Measurements from ENCODE around the gene ALG14. TPM values are rescaled to one million over a fixed set of nuclear protein-coding genes. Genes with fewer than 3 reads are reported as not detected.

The ALG14 gene
- total and polyA plus RNA-seq, 10 of the 15 experiments (the other 5 are each of a cell fraction or from before 2014, with no cell fraction given), result 2.6 to 19.2 (median 7.5) TPM

DNA sequence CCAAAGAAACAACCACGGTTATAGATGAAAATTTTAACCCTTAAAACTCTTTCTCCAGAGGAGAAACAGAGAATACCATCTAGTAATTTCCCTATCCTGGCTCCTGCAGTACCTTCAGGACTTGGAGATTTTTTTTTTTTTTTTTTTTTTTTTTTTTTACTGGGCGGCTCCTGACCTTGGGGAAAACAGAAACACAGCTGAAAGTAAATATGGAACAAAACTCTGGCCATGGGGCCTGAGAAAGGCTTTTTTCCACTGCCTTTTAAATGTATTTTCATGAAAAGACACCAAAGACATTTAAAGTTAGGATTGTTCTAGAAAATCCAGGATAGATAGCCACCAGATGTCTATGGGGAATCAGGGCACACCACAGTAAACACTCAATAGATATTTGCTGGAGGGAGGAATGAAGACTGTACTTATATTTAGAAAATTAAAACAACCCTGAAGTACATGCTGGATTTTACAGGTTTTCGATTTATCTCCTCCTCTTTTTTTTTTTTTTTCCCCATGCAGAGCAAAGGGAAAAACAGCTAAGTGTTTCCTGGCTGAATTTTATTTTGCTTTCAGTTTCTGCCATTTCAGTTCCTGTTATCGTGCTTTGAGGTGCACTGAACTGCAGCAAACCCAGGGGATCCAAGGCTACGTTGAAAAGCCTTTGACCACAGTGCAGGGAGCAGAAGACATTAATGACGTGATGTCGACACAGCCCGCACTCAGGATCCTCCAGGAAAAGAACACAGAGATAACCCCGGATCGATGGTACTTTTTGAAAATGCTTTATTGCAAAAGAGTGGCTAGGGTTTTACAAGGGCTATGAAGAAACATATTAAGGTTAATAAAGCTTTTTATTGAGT lies 110.1 kb downstream of the ALG14 start (continued):
- TF ChIP-seq ETV6 (conservative IDR thresholded peaks at IDR 0.05 in 1 of 2, IDR thresholded peaks at IDR 0.05 in 1 of 2; ENCODE audit: borderline replicate concordance in 1 of 2, low read depth in 1 of 2), result 0 out of 4 replicates have a peak, but pooled peaks of 1 of the 2 experiments have one; percentile 30
- 0 out of 4 replicates have a peak, but pooled peaks of 1 of the 2 experiments have one; percentile 44 for TF ChIP-seq EP300 (IDR thresholded peaks at IDR 0.05; ENCODE audit: borderline replicate concordance in 1 of 2, control insufficient read depth in 1 of 2, low read depth in 2 of 2, low read length in 2 of 2)
- TF ChIP-seq EGR1 (IDR thresholded peaks at IDR 0.05; ENCODE audit: borderline replicate concordance in 1 of 2, low read depth in 2 of 2, low read length in 2 of 2), result no peak
- peak; percentile 87 for TF ChIP-seq ATF7 (IDR thresholded peaks at IDR 0.05; ENCODE audit: low read depth)
- TF ChIP-seq, protein P1, sequence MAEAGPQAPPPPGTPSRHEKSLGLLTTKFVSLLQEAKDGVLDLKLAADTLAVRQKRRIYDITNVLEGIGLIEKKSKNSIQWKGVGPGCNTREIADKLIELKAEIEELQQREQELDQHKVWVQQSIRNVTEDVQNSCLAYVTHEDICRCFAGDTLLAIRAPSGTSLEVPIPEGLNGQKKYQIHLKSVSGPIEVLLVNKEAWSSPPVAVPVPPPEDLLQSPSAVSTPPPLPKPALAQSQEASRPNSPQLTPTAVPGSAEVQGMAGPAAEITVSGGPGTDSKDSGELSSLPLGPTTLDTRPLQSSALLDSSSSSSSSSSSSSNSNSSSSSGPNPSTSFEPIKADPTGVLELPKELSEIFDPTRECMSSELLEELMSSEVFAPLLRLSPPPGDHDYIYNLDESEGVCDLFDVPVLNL (IDR thresholded peaks at IDR 0.05; ENCODE audit: low read depth, low read length), result no peak
- TF ChIP-seq NFIC (IDR thresholded peaks at IDR 0.05; ENCODE audit: low read depth, low read length), result peak; percentile 69; the same call in 1 of the 2 replicates
- TF ChIP-seq, protein P2, sequence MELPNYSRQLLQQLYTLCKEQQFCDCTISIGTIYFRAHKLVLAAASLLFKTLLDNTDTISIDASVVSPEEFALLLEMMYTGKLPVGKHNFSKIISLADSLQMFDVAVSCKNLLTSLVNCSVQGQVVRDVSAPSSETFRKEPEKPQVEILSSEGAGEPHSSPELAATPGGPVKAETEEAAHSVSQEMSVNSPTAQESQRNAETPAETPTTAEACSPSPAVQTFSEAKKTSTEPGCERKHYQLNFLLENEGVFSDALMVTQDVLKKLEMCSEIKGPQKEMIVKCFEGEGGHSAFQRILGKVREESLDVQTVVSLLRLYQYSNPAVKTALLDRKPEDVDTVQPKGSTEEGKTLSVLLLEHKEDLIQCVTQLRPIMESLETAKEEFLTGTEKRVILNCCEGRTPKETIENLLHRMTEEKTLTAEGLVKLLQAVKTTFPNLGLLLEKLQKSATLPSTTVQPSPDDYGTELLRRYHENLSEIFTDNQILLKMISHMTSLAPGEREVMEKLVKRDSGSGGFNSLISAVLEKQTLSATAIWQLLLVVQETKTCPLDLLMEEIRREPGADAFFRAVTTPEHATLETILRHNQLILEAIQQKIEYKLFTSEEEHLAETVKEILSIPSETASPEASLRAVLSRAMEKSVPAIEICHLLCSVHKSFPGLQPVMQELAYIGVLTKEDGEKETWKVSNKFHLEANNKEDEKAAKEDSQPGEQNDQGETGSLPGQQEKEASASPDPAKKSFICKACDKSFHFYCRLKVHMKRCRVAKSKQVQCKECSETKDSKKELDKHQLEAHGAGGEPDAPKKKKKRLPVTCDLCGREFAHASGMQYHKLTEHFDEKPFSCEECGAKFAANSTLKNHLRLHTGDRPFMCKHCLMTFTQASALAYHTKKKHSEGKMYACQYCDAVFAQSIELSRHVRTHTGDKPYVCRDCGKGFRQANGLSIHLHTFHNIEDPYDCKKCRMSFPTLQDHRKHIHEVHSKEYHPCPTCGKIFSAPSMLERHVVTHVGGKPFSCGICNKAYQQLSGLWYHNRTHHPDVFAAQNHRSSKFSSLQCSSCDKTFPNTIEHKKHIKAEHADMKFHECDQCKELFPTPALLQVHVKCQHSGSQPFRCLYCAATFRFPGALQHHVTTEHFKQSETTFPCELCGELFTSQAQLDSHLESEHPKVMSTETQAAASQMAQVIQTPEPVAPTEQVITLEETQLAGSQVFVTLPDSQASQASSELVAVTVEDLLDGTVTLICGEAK (IDR thresholded peaks at IDR 0.05; ENCODE audit: borderline replicate concordance), result peak; percentile 55
- TF ChIP-seq IKZF1 (conservative IDR thresholded peaks at IDR 0.05), result peak; percentile 91
- peak; percentile 91 for TF ChIP-seq SPI1 (IDR thresholded peaks at IDR 0.05; ENCODE audit: borderline replicate concordance, insufficient read depth, low read depth, low read length)
- TF ChIP-seq ZNF384 (IDR thresholded peaks at IDR 0.05; ENCODE audit: borderline replicate concordance, low read depth, low read length), result peak; percentile 86
- TF ChIP-seq BHLHE40 (IDR thresholded peaks at IDR 0.05; ENCODE audit: borderline replicate concordance in 1 of 2, low read depth in 2 of 2, low read length in 1 of 2), result peak; percentile 16 to 29; a peak in 1 of 4 replicates
- TF ChIP-seq, protein P3, sequence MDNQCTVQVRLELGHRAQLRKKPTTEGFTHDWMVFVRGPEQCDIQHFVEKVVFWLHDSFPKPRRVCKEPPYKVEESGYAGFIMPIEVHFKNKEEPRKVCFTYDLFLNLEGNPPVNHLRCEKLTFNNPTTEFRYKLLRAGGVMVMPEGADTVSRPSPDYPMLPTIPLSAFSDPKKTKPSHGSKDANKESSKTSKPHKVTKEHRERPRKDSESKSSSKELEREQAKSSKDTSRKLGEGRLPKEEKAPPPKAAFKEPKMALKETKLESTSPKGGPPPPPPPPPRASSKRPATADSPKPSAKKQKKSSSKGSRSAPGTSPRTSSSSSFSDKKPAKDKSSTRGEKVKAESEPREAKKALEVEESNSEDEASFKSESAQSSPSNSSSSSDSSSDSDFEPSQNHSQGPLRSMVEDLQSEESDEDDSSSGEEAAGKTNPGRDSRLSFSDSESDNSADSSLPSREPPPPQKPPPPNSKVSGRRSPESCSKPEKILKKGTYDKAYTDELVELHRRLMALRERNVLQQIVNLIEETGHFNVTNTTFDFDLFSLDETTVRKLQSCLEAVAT (IDR thresholded peaks at IDR 0.05), result peak; percentile 37; the same call in 1 of the 2 replicates
- TF ChIP-seq SREBF1 (IDR thresholded peaks at IDR 0.05; ENCODE audit: low read length), result no peak
- peak; percentile 42; the same call in 1 of the 2 replicates for TF ChIP-seq CHD2 (IDR thresholded peaks at IDR 0.05; ENCODE audit: borderline replicate concordance, low read depth, low read length)
- TF ChIP-seq ASH2L (IDR thresholded peaks at IDR 0.05; ENCODE audit: borderline replicate concordance, low read depth), result peak; percentile 66; the same call in 1 of the 2 replicates
- no peak for TF ChIP-seq NRF1 (conservative IDR thresholded peaks at IDR 0.05; ENCODE audit: low read depth, low read length)
- no peak for TF ChIP-seq CBX3 (IDR thresholded peaks at IDR 0.05; ENCODE audit: borderline replicate concordance, low read depth)
- peak; percentile 36; the same call in 1 of the 2 replicates for TF ChIP-seq BCL11A (IDR thresholded peaks at IDR 0.05; ENCODE audit: low read depth, low read length)
- TF ChIP-seq DPF2 (IDR thresholded peaks at IDR 0.05), result peak; percentile 59; the same call in 1 of the 2 replicates
- TF ChIP-seq MXI1 (IDR thresholded peaks at IDR 0.05; ENCODE audit: low read depth, low read length), result no peak
- peak; percentile 65; the same call in 1 of the 2 replicates for TF ChIP-seq CREB1 (IDR thresholded peaks at IDR 0.05; ENCODE audit: low read depth)
